Naive thymus-derived CD8-positive, alpha-beta T cell (primary cell): ENCODE measurements around the gene ICA1. TPM values are rescaled to one million over a fixed set of nuclear protein-coding genes. Genes with fewer than 3 reads are reported as not detected.

ENCODE experiments used
- ATAC-seq, 2 donors: fragments of 150-1000 bp; cut with Tn5 transposase in 1 of 2; sonication (Bioruptor Pico), chemical (Tn5 transposase) in 1 of 2; 1 replicate in 1 of 2; 2 replicates in 1 of 2; pipeline ENCODE4 v1.10.0; 2021; ENCODE audit warnings: mild to moderate bottlenecking in 2 of 2, moderate library complexity in 2 of 2
- POLR2A ChIA-PET: fragments of 350-600 bp; sonication (Branson Sonifier 250); formaldehyde crosslinking; loops from one replicate; lab custom pipeline; 2021; ENCODE audit warnings: antibody characterized with exemption; lab: Charles Lee
- DNase-seq, 10 donors: peaks; one replicate each; pipeline versions ENCODE4 v3.0.0 to v3.0.0-alpha.2; 2020 to 2022
- H3K27ac Mint-ChIP-seq, 10 donors: one replicate each; pipeline ENCODE4 v1.8.0; 2020 to 2022; ENCODE audit warnings: mild to moderate bottlenecking in 10 of 10, mixed read lengths in 10 of 10, moderate library complexity in 4 of 10, inconsistent platforms in 1 of 10
- H3K27me3 Mint-ChIP-seq, 5 donors: one replicate each; pipeline ENCODE4 v1.8.0; 2021 to 2022; ENCODE audit warnings: mixed read lengths in 5 of 5
- H3K36me3 Mint-ChIP-seq, 3 donors: one replicate each; pipeline ENCODE4 v1.8.0; 2020 to 2022; ENCODE audit warnings: mixed read lengths in 3 of 3, mild to moderate bottlenecking in 2 of 3, inconsistent platforms in 1 of 3
- H3K4me1 Mint-ChIP-seq, 4 donors: one replicate each; pipeline ENCODE4 v1.8.0; 2021 to 2022; ENCODE audit warnings: mixed read lengths in 4 of 4
- H3K4me3 Mint-ChIP-seq, 10 donors: one replicate each; pipeline ENCODE4 v1.8.0; 2020 to 2022; ENCODE audit warnings: mild to moderate bottlenecking in 10 of 10, mixed read lengths in 10 of 10, moderate library complexity in 6 of 10, inconsistent platforms in 1 of 10
- H3K9me3 Mint-ChIP-seq, 9 donors: one replicate each; pipeline ENCODE4 v1.8.0; 2020 to 2022; ENCODE audit warnings: mixed read lengths in 9 of 9, mild to moderate bottlenecking in 3 of 9, inconsistent platforms in 1 of 9, moderate library complexity in 1 of 9
- polyA plus RNA-seq, 3 donors: library from polyadenylated mRNA; unstranded; fragments of 300-500 nt; fragmentation: Illumina TruSeq; gene quantifications; one replicate each; pipeline ENCODE4 v1.2.3, GENCODE V29; 2021
- total RNA-seq, 8 experiments: library from RNA in 2 of 8; stranded (reverse) in 2 of 8; gene quantifications; one replicate each; pipeline ENCODE4 v1.2.3 and lab custom pipeline; 2021 to 2026

Gene ICA1
- total and polyA plus RNA-seq, 5 experiments from 2014 or later, result 0.71 to 1.3 (median 1.1) TPM; not detected in 1

DNA sequence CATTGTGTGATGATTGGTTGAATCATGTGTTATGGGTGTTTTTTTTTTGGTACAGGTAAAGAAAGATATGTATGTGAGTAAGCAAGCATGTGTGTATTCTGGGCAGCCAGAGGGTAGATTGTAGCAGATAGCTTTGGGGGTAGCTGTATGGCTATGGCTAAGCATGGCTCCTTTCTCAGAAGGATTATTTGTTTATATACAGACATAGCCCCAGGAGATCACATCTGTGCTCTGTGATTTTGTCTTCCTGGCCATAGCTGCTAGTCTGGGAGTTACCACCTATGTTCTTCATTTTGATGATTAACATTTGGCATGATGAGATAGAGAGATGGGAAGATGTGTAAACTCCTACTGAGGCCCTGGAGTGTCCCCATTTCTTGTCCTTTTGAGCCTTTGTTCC, 23.2 kb upstream of the ICA1 start:
- POLR2A ChIA-PET, result no interaction called here
- Mint-ChIP-seq H3K4me3 (no peak overlapping the region), H3K27me3 (peaks cover 0 to 4% (median 0%) of the 10 kb centered on the region in 5 donors), H3K4me1 (no peaks in the 10 kb centered on the region), H3K36me3 (no peaks in the 10 kb centered on the region), H3K9me3 (no peaks in the 10 kb centered on the region), H3K27ac (no peak overlapping the region)
- DNase-seq (no peak), ATAC-seq (no peak)

DNA sequence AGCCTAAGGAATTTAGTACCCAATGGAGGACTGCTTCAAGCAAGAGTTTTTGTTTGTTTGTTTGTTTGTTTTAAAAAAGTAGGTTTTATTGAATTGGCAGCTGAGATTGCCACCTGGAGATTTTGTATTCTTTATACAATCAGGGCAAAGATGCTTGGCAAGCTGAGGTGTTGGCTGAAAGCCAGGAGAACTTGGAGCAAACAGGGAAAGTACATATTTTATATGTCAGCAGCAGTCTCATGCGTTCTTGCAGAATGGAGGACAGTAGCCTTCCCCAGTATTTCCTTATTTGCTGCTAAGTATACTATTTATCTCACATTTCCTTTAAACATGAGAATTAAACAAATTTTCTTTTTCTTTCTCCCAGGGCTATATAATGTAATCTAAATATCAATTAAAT, 22.6 kb upstream of the ICA1 start:
- POLR2A ChIA-PET, result no interaction called here
- ATAC-seq, result no peak
- DNase-seq, result no peak
- Mint-ChIP-seq H3K4me1 (no peaks in the 10 kb centered on the region), H3K27ac (no peak overlapping the region), H3K9me3 (no peaks in the 10 kb centered on the region), H3K27me3 (peaks cover 0 to 2% (median 0%) of the 10 kb centered on the region in 5 donors), H3K4me3 (no peak overlapping the region), H3K36me3 (no peaks in the 10 kb centered on the region)

GRCh38 chr7:8283968-8284367, 22.0 kb upstream of the ICA1 start:
- DNase-seq (no peak), ATAC-seq (no peak)
- peaks cover 0 to 4% (median 0%) of the 10 kb centered on the region in 9 donors for H3K9me3 Mint-ChIP-seq
- no peaks in the 10 kb centered on the region for H3K4me1 Mint-ChIP-seq
- H3K27me3 Mint-ChIP-seq, result peaks cover 0 to 2% (median 0%) of the 10 kb centered on the region in 5 donors
- POLR2A ChIA-PET, result no interaction called here
- peaks cover 0 to 1% (median 0%) of the 10 kb centered on the region in 3 donors for H3K36me3 Mint-ChIP-seq
- no peak overlapping the region for H3K4me3 Mint-ChIP-seq
- no peak overlapping the region for H3K27ac Mint-ChIP-seq

- H3K4me3 Mint-ChIP-seq, result no peak overlapping the region
- peaks cover 0 to 5% (median 0%) of the 10 kb centered on the region in 9 donors for H3K9me3 Mint-ChIP-seq
- no peaks in the 10 kb centered on the region for H3K27me3 Mint-ChIP-seq
- ATAC-seq, result no peak
- no peak for DNase-seq
- H3K27ac Mint-ChIP-seq, result no peak overlapping the region
- POLR2A ChIA-PET, result no interaction called here
- H3K36me3 Mint-ChIP-seq, result peaks cover 0 to 1% (median 0%) of the 10 kb centered on the region in 3 donors
- no peaks in the 10 kb centered on the region for H3K4me1 Mint-ChIP-seq
These were observed 20.9 kb upstream of the ICA1 start for GRCh38 chr7:8282871-8283270.

- DNase-seq (no peak), ATAC-seq (no peak)
- H3K4me1 Mint-ChIP-seq, result no peaks in the 10 kb centered on the region
- peaks cover 0 to 5% (median 0%) of the 10 kb centered on the region in 9 donors for H3K9me3 Mint-ChIP-seq
- H3K36me3 Mint-ChIP-seq, result peaks cover 0 to 1% (median 0%) of the 10 kb centered on the region in 3 donors
- H3K4me3 Mint-ChIP-seq, result no peak overlapping the region
- H3K27me3 Mint-ChIP-seq, result no peaks in the 10 kb centered on the region
- H3K27ac Mint-ChIP-seq, result no peak overlapping the region
- POLR2A ChIA-PET, result no interaction called here
These were observed 20.2 kb upstream of the ICA1 start for GRCh38 chr7:8282162-8282561.

- no peak overlapping the region for H3K27ac Mint-ChIP-seq
These were observed 16.2 kb upstream of the ICA1 start for GRCh38 chr7:8278183-8278582.

GRCh38 chr7:8277394-8277982, 15.5 kb upstream of the ICA1 start:
- Mint-ChIP-seq H3K4me3 (no peak overlapping the region), H3K9me3 (peaks cover 0 to 5% (median 0%) of the 10 kb centered on the region in 9 donors), H3K27ac (no peak overlapping the region), H3K4me1 (no peaks in the 10 kb centered on the region), H3K27me3 (peaks cover 0 to 2% (median 0%) of the 10 kb centered on the region in 5 donors), H3K36me3 (peaks cover 0 to 1% (median 0%) of the 10 kb centered on the region in 3 donors)
- POLR2A ChIA-PET, result no interaction called here
- no peak for DNase-seq
- ATAC-seq, result no peak

More at GRCh38 chr7:8278183-8278582, 16.2 kb upstream of the ICA1 start:
- H3K36me3 Mint-ChIP-seq, result peaks cover 0 to 1% (median 0%) of the 10 kb centered on the region in 3 donors
- ATAC-seq, result no peak
- no peak overlapping the region for H3K4me3 Mint-ChIP-seq
- POLR2A ChIA-PET, result no interaction called here
- no peaks in the 10 kb centered on the region for H3K4me1 Mint-ChIP-seq
- H3K27me3 Mint-ChIP-seq, result no peaks in the 10 kb centered on the region
- no peak for DNase-seq
- H3K9me3 Mint-ChIP-seq, result peaks cover 0 to 5% (median 0%) of the 10 kb centered on the region in 9 donors

GRCh38 chr7:8274589-8274988, 12.6 kb upstream of the ICA1 start:
- Mint-ChIP-seq H3K27ac (no peak overlapping the region), H3K36me3 (peaks cover 0 to 1% (median 0%) of the 10 kb centered on the region in 3 donors), H3K4me3 (no peak overlapping the region), H3K4me1 (no peaks in the 10 kb centered on the region), H3K9me3 (peaks cover 0 to 5% (median 0%) of the 10 kb centered on the region in 9 donors), H3K27me3 (peaks cover 0 to 7% (median 5%) of the 10 kb centered on the region in 5 donors)
- ATAC-seq, result no peak
- DNase-seq, result no peak
- POLR2A ChIA-PET, result no interaction called here

- POLR2A ChIA-PET, result no interaction called here
- Mint-ChIP-seq H3K27me3 (peaks cover 0 to 11% (median 7%) of the 10 kb centered on the region in 5 donors), H3K36me3 (no peaks in the 10 kb centered on the region), H3K4me3 (no peak overlapping the region), H3K9me3 (no peaks in the 10 kb centered on the region), H3K4me1 (no peaks in the 10 kb centered on the region), H3K27ac (no peak overlapping the region)
- DNase-seq, result no peak
- ATAC-seq, result no peak
These were observed 10.0 kb upstream of the ICA1 start for GRCh38 chr7:8271960-8272359.

GRCh38 chr7:8263048-8263447, 1.1 kb upstream of the ICA1 start:
- ATAC-seq, result no peak
- H3K36me3 Mint-ChIP-seq, result peaks cover 0 to 11% (median 0%) of the 10 kb centered on the region in 3 donors
- peaks cover 0 to 3% (median 0%) of the 10 kb centered on the region in 9 donors for H3K9me3 Mint-ChIP-seq
- peaks cover 3 to 13% (median 8%) of the 10 kb centered on the region in 4 donors for H3K4me1 Mint-ChIP-seq
- DNase-seq, result no peak
- POLR2A ChIA-PET, result no interaction called here
- peaks cover 19 to 55% (median 52%) of the 10 kb centered on the region in 5 donors for H3K27me3 Mint-ChIP-seq
- no peak overlapping the region for H3K27ac Mint-ChIP-seq
- H3K4me3 Mint-ChIP-seq, result peak overlapping the region in 7 of 10 donors; percentile 35 to 72 (median 44)

- ATAC-seq (no peak), DNase-seq (peak in 1 of 10 donors; percentile 1)
- Mint-ChIP-seq H3K27ac (no peak overlapping the region), H3K27me3 (peaks cover 19 to 55% (median 50%) of the 10 kb centered on the region in 5 donors), H3K4me1 (peaks cover 3 to 13% (median 8%) of the 10 kb centered on the region in 4 donors), H3K4me3 (peak overlapping the region; percentile 56 to 80 (median 75)), H3K36me3 (peaks cover 0 to 11% (median 0%) of the 10 kb centered on the region in 3 donors), H3K9me3 (peaks cover 0 to 3% (median 0%) of the 10 kb centered on the region in 9 donors)
- POLR2A ChIA-PET, result no interaction called here
These were observed 884 bp downstream of the ICA1 start for GRCh38 chr7:8260871-8261694.

- Mint-ChIP-seq H3K4me3 (peak overlapping the region in 1 of 10 donors; percentile 18), H3K27ac (no peak overlapping the region), H3K27me3 (peaks cover 12 to 46% (median 44%) of the 10 kb centered on the region in 5 donors), H3K36me3 (peaks cover 0 to 4% (median 0%) of the 10 kb centered on the region in 3 donors), H3K4me1 (peaks cover 3 to 13% (median 8%) of the 10 kb centered on the region in 4 donors), H3K9me3 (peaks cover 0 to under 1% (median 0%) of the 10 kb centered on the region in 9 donors)
- POLR2A ChIA-PET, result no interaction called here
- DNase-seq (no peak), ATAC-seq (no peak)
These were observed 2.3 kb downstream of the ICA1 start for GRCh38 chr7:8259586-8260222.
